Fibroblast of skin of scalp (primary cell): ENCODE data around the gene FOXS1.
A peak's percentile ranks its signal among the peaks of the same experiment; 100 is the strongest.

Experiments used
- DNase-seq: peaks from one replicate; pipeline ENCODE4 v3.0.0-alpha.2; 2013

The FOXS1 gene

GRCh38 chr20:31861135-31861384, 15.7 kb upstream of the FOXS1 start:
- no peak for DNase-seq

- DNase-seq: no peak
These were observed 15.2 kb upstream of the FOXS1 start for GRCh38 chr20:31860390-31861134.

- DNase-seq: no peak
These were observed 14.6 kb upstream of the FOXS1 start for GRCh38 chr20:31859998-31860380.

GRCh38 chr20:31859266-31859997, 14.0 kb upstream of the FOXS1 start:
- DNase-seq: no peak

GRCh38 chr20:31858760-31859083, 13.3 kb upstream of the FOXS1 start:
- no peak for DNase-seq

- no peak for DNase-seq
These were observed 12.7 kb upstream of the FOXS1 start for GRCh38 chr20:31857861-31858759.

GRCh38 chr20:31856516-31856915, 11.1 kb upstream of the FOXS1 start:
- DNase-seq: no peak

- no peak for DNase-seq
These were observed 8.1 kb upstream of the FOXS1 start for GRCh38 chr20:31853481-31853880.

- DNase-seq: no peak
These were observed 6.0 kb upstream of the FOXS1 start for GRCh38 chr20:31851240-31851955.

GRCh38 chr20:31849306-31849930, 4.0 kb upstream of the FOXS1 start:
- no peak for DNase-seq

- no peak for DNase-seq
These were observed 2.9 kb upstream of the FOXS1 start for GRCh38 chr20:31848088-31848999.

- DNase-seq: no peak
These were observed 1.4 kb upstream of the FOXS1 start for GRCh38 chr20:31846793-31847138.

- DNase-seq: no peak
These were observed 586 bp downstream of the FOXS1 start for GRCh38 chr20:31844737-31845299.

- DNase-seq: no peak
These were observed 1.5 kb downstream of the FOXS1 start for GRCh38 chr20:31843881-31844280.

GRCh38 chr20:31843288-31843687, 2.1 kb downstream of the FOXS1 start:
- no peak for DNase-seq

- peak; percentile 85 for DNase-seq
These were observed 2.8 kb downstream of the FOXS1 start for GRCh38 chr20:31842471-31843157.

GRCh38 chr20:31841928-31842327, 3.5 kb downstream of the FOXS1 start:
- peak; percentile 78 for DNase-seq

GRCh38 chr20:31840906-31841816, 4.2 kb downstream of the FOXS1 start:
- peak; percentile 57 for DNase-seq

GRCh38 chr20:31839782-31840487, 5.5 kb downstream of the FOXS1 start:
- DNase-seq: no peak
